Measurements from ENCODE around the gene UBE2Q2.
"Not testable (repeated sequence)": the region's sequence is repeated elsewhere in the genome, so short reads cannot be mapped to it uniquely, and the experiment has no call there.

DNA sequence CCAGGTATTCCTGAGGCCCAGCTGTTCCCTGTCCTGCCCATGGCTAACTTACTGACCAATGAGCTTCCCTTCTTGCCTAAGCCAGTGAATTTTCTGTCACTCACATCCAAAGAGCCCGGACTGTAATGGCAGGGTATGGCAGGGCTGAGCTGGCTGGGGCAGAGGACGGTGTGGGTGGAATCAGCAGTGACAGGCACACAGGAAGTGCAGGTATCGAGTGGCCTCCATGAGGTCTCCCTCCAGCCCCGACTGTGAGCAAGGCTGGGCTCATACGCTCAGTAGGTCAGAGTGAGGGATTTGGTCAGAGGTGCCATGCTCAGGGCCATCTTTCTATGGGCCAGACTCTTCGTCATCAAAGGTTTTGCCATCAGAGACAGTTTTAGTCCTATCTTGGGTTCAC, 35.2 kb upstream of the UBE2Q2 start:
- TF ChIP-seq, protein P1, sequence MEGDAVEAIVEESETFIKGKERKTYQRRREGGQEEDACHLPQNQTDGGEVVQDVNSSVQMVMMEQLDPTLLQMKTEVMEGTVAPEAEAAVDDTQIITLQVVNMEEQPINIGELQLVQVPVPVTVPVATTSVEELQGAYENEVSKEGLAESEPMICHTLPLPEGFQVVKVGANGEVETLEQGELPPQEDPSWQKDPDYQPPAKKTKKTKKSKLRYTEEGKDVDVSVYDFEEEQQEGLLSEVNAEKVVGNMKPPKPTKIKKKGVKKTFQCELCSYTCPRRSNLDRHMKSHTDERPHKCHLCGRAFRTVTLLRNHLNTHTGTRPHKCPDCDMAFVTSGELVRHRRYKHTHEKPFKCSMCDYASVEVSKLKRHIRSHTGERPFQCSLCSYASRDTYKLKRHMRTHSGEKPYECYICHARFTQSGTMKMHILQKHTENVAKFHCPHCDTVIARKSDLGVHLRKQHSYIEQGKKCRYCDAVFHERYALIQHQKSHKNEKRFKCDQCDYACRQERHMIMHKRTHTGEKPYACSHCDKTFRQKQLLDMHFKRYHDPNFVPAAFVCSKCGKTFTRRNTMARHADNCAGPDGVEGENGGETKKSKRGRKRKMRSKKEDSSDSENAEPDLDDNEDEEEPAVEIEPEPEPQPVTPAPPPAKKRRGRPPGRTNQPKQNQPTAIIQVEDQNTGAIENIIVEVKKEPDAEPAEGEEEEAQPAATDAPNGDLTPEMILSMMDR (IDR thresholded peaks at IDR 0.05; ENCODE audit: insufficient read depth, low read depth, low read length): not testable (repeated sequence)
- not testable (repeated sequence) for TF ChIP-seq EZH2 (IDR thresholded peaks at IDR 0.05; ENCODE audit: insufficient read depth, low read length)

Measured in astrocyte (in vitro differentiated cells and primary cell).